ENCODE data around the gene CD72.
"Not testable (repeated sequence)": the region's sequence is repeated elsewhere in the genome, so short reads cannot be mapped to it uniquely, and the experiment has no call there.

The CD72 gene

GRCh38 chr9:35615981-35616680 lies 2.1 kb downstream of the CD72 start:
- DNase-seq, result no peak

DNA sequence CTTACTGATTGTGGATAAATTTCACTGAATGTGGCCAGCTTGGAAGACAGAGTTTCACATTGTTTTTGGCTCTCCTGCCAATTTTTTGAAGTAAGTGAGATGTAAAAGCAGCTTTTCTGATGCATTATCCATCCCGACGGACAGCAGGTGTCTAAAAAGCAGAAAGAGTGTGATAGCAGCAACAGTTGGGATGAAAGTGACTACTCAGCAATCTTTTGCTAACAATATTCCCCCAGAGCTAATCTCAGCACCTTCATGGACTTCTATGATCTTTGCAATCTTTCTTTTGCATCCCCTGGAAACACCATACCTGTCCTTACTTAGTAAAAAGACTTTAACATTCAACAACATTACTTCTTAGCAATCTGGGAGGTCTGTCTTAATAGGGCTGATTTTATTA lies 5.4 kb downstream of the CD72 start:
- no peak for DNase-seq

- DNase-seq, result not testable (repeated sequence)
These were observed 6.1 kb downstream of the CD72 start for GRCh38 chr9:35612066-35612465.

GRCh38 chr9:35611230-35611797 lies 6.9 kb downstream of the CD72 start:
- DNase-seq, result peak in 1 of 2 donors; percentile 38

GRCh38 chr9:35609820-35610163 lies 8.4 kb downstream of the CD72 start:
- DNase-seq, result no peak

DNA sequence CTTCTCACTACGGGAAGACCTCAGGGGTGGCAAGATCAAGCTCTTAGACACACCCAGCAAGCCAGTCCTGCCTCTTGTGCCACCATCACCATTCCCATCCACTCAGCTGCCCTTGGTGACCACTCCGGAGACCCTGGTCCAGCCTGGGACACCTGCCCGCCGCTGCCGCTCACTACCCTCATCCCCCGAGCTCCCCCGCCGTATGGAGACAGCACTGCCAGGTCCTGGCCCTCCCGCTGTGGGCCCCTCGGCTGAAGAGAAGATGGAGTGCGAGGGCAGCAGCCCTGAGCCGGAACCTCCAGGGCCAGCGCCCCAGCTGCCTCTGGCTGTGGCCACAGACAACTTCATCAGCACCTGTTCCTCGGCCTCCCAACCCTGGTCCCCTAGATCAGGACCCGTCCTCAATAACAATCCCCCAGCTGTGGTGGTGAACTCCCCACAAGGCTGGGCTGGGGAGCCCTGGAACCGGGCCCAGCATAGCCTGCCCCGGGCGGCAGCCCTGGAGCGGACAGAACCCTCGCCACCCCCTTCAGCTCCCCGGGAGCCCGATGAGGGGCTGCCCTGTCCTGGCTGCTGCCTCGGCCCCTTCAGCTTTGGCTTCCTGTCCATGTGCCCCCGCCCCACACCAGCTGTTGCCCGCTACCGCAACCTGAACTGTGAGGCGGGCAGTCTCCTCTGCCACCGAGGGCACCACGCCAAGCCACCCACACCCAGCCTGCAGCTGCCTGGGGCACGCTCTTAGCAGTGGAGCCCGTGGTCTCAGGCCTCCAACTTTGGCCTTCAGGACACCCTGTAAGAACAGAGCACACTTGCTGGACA lies 9.0 kb downstream of the CD72 start:
- no peak for DNase-seq

- no peak for DNase-seq
These were observed 10.0 kb downstream of the CD72 start for GRCh38 chr9:35608221-35608620.

DNA sequence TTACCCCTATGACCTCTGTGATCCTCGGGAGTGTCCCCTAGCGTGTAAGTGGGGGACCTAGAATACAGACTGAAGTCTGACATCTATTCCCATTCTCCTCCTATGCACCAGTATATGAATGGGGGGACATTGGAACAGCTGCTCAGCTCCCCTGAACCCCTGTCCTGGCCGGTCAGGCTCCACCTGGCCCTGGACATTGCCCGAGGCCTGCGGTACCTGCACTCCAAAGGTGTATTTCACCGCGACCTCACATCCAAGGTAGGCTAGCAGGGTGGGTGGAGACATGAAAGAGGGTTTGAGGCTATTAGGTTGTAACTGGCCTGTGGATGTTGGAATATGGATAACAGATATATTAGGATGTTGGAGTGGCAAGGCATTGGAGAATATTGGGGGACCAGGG lies 11.5 kb downstream of the CD72 start:
- no peak for DNase-seq

- DNase-seq, result no peak
These were observed 12.1 kb downstream of the CD72 start for GRCh38 chr9:35606138-35606504.

DNA sequence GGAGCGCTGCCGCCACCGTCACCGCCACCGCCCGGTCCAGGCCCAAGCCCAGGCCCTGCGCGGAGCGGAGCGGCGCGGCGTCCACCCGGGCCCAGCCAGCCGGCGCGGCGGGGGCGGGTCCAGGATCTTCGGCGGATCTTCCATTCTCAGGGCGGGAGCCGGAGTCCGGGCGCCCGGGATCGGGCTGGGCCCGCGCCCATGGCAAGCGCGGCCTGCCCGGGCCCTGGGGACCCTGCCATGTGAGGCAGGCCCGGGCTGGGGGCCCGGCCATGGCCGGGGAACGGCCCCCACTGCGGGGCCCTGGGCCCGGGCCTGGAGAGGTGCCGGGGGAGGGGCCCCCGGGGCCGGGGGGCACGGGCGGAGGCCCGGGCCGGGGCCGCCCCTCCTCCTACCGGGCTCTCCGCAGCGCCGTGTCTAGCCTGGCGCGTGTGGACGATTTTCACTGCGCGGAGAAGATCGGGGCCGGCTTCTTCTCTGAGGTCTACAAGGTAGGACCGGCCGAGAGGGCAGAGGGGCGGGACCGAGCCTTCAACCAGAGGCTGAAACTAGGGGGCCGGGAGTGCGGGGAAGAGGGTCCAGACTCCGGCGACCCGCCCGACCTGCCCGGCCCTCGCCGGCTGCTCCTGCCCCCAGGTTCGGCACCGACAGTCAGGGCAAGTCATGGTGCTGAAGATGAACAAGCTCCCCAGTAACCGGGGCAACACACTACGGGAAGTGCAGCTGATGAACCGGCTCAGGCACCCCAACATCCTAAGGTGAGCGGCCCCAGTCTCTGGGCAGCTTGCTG lies 12.7 kb downstream of the CD72 start:
- DNase-seq, result no peak

DNA sequence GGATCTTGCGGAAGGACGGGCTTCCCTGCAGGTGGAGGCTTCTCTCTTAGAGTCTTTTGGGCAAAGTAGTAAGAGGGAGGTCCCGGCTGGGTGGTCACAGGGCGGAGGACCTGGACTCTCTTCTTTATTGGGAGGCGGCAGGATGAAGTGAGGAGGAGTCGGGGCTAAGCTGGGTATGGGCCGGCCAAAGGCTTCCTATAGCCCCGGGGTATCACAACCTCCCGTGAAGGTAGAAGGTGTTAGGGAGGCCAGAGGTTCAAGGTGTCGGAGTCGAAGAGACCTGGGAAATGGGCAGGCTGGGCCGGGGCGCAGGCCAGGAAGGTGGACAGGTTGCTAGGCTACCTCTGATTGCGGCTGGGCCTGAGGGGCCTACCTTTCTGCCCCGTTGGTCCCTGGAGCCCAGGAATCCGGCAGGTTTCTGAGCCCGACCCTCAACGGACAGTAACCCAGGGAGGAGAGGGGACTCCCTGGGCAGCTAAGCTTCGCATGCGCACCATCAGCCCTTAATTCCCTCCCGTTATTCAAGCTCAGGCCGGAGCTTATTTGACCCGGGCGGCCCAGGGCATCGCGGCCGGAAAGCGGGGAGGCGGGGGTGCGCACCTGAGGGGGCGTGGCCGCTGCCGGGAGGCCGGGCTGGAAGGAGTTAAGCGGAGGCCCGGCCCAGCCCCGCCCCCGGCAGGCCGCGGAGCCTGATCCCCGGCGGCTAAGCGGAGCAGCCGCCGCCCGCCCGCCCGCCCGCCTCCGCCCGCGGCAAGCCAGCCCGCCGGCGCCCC lies 13.4 kb downstream of the CD72 start, which contains the start of gene TESK1:
TSS of gene TESK1 (plus strand) at position 685 of the 773 bp plus-strand sequence. CDS start 358 bp downstream, outside the sequence.
- DNase-seq, result peak in 1 of 2 donors; percentile 51

DNA sequence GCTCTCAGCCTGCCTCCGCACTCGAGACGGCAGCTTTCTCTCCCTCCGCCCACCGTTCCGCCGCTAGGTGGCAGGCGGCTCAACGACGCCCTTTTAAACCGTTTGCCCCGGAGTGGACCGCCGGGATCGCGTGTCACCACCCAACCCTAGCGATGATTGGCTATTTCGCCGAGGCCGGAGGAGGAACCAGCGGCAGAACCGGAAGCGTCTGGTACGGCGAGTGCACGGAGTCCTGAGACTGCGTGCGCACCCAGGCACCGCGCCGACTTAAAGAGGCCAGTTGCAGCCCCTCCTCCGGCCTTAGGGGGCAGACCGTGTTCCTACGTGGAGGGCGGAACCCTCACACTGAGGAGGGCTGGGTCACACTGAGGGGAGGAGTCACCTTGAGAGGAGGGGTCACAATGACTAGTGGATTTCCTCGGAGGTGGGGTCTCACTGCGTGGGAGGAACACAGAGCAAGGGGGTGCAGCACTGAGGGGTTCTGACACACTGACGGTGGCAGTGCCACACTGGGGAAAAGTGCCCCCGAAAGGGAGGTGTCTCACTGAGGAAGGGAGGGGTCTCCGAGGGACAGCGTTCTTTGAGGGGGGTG lies 14.1 kb downstream of the CD72 start:
- peak; percentile 91 to 99 for DNase-seq

DNA sequence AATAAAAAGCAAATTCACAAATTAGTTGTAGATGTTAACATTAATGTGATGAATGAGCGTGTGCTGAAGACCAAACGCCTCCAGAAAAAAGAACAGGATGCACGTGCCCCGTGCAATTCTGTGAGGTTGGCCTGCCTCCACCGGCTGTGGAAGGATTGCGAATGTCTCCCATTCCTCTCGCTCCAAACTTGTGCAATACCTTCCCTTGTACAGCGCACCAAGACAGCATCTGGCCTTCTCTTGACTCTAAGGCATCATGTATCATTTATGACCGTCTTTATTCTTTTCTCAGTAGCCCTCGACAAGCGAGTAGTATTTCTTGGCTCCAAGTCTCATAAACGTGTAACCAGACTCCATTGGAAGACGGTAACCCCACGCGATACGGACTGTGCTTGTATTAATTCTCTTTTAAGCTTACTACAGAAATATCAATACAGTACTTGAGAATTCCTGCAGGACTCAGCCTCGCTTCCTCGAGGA lies 14.7 kb downstream of the CD72 start:
- no peak for DNase-seq

GRCh38 chr9:35599763-35600604 lies 18.2 kb downstream of the CD72 start:
- DNase-seq, result no peak

- no peak for DNase-seq
These were observed 19.2 kb downstream of the CD72 start for GRCh38 chr9:35598866-35599590.

GRCh38 chr9:35596907-35597306 lies 21.3 kb downstream of the CD72 start:
- DNase-seq, result not testable (repeated sequence)

- DNase-seq, result no peak
These were observed 23.7 kb downstream of the CD72 start for GRCh38 chr9:35594471-35594870.

DNA sequence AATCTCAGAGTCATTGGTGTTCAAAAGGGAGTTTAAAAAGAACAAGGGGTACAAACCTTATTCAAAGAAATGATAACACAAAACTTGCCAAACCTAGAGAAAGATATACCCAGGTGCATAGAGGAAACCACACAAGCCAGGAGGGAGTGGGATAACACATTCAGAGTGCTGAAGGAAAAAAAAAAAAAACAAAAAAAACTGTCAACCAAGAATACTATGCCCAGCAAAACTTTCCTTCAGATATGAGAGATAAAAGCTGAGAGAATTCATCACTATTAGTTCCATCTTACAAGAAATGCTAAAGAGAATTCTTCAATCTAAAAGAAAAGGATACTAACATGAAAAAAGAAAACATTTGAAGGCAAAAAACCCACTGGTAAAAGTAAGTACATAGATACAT lies 24.6 kb downstream of the CD72 start:
- no peak for DNase-seq

- DNase-seq, result not testable (repeated sequence)
These were observed 29.7 kb downstream of the CD72 start for GRCh38 chr9:35588506-35588905.

DNA sequence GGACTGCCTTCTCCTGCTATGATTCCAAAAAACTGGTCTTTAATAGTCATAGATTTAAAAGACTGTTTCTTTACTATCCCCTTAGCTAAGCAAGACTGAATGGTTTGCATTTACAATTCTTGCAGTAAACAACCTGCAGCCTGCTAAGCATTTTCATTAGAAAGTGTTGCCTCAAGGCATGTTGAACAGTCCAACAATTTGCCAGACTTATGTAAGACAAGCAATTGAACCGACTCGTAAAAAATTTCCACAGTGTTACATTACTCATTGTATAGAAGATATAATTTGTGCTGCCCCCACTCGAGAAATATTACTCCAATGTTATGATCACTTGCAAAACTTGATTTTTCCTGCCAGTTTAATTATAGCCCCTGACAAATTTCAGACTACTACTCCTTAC lies 33.5 kb downstream of the CD72 start:
- DNase-seq, result not testable (repeated sequence)
